GM12878 (cell line): ENCODE data around the gene ME3. TPM values are rescaled to one million over a fixed set of nuclear protein-coding genes. Genes with fewer than 3 reads are reported as not detected.

Source experiments
- ATAC-seq: fragments of 200-7000 bp; cut with Tn5 transposase; 3 replicates; pipeline ENCODE4 v1.9.1; 2020; ENCODE audit warnings: mild to moderate bottlenecking, moderate library complexity
- BruUV-seq: library from RNA; stranded (reverse); fragments of 400-500 nt; replicated peaks from 2 replicates; lab custom pipeline; 2021; lab: Mats Ljungman, UMichigan
- CTCF ChIA-PET: fragments of 300-600 bp; sonication (Branson Sonifier 250); formaldehyde crosslinking; extraction: SDS; loops from one replicate; lab custom pipeline; 2021; ENCODE audit warnings: inconsistent platforms; lab: Yijun Ruan, JAX
- POLR2A ChIA-PET: fragments of 350-600 bp; formaldehyde crosslinking; extraction: SDS; loops from one replicate; lab custom pipeline; 2021; ENCODE audit warnings: inconsistent platforms; lab: Charles Lee
- RAD21 ChIA-PET: fragments of 300-600 bp; sonication (Branson Sonifier 250); formaldehyde crosslinking; loops from one replicate; lab custom pipeline; 2023; ENCODE audit warnings: antibody characterized with exemption; ENCODE audit not compliant: unreplicated experiment; lab: Charles Lee
- SMC1A ChIA-PET: fragments of 300-600 bp; sonication (Branson Sonifier 250); formaldehyde crosslinking; loops from one replicate; lab custom pipeline; 2023; ENCODE audit not compliant: unreplicated experiment, uncharacterized antibody; lab: Charles Lee
- DNase-seq: peaks from one replicate; pipeline ENCODE4 v3.0.0-alpha.2; 2011; ENCODE audit warnings: low read depth, low spot score
- FAIRE-seq: peaks from 3 replicates; lab custom pipeline; 2011; peaks lifted over from hg19 to GRCh38; lab: Jason Lieb, UNC
- H2AFZ ChIP-seq: 2 replicates; pipeline ENCODE4 v1.6.0; 2011; ENCODE audit warnings: low read depth, low read length, control low read depth; ENCODE audit not compliant: control insufficient read depth
- H3K27ac ChIP-seq: 2 replicates; pipeline ENCODE4 v1.5.1; 2011; ENCODE audit warnings: control low read depth; ENCODE audit not compliant: control insufficient read depth, insufficient read depth
- H3K27me3 ChIP-seq, 2 experiments: replicated peaks in 1 of 2; 2 replicates each; pipeline versions ENCODE4 v1.6.0 to v1.6.1; 2011; ENCODE audit warnings: low read length in 1 of 2; ENCODE audit not compliant: control insufficient read depth in 2 of 2, insufficient read depth in 2 of 2
- H3K36me3 ChIP-seq, 2 experiments: 2 replicates each; pipeline ENCODE4 v1.5.1; 2011; ENCODE audit warnings: low read length in 1 of 2; ENCODE audit not compliant: control insufficient read depth in 2 of 2, insufficient read depth in 2 of 2
- H3K4me1 ChIP-seq: 2 replicates; pipeline ENCODE4 v1.6.1; 2011; ENCODE audit warnings: mild to moderate bottlenecking, low read length, moderate library complexity, mixed read lengths; ENCODE audit not compliant: control insufficient read depth, insufficient read depth
- H3K4me2 ChIP-seq: 2 replicates; pipeline ENCODE4 v1.6.0; 2011; ENCODE audit warnings: control low read depth; ENCODE audit not compliant: control insufficient read depth, insufficient read depth
- H3K4me3 ChIP-seq: fragments of 200-600 bp; sonication (generic); 2 replicates; pipeline ENCODE4 v1.5.1; 2016
- H3K79me2 ChIP-seq: 2 replicates; pipeline ENCODE4 v1.6.0; 2011; ENCODE audit warnings: low read length; ENCODE audit not compliant: control insufficient read depth, insufficient read depth
- H3K9ac ChIP-seq: 2 replicates; pipeline ENCODE4 v1.8.0; 2011; ENCODE audit warnings: low read length, control low read depth, mixed read lengths; ENCODE audit not compliant: control insufficient read depth, insufficient read depth
- H3K9me3 ChIP-seq: replicated peaks from 3 replicates; pipeline ENCODE4 v1.5.1; 2011; ENCODE audit warnings: mild to moderate bottlenecking, low read length; ENCODE audit not compliant: control insufficient read depth, insufficient read depth
- H4K20me1 ChIP-seq: 2 replicates; pipeline ENCODE4 v1.6.0; 2011; ENCODE audit not compliant: control insufficient read depth, insufficient read depth
- CUX1 ChIP-seq: IDR thresholded peaks from 2 replicates; pipeline ENCODE4 v1.6.1; 2012; ENCODE audit warnings: improper control_type of control experiment, low read depth, low read length; ENCODE audit not compliant: insufficient replicate concordance
- SMAD1 ChIP-seq: fragments of 450-650 bp; IDR thresholded peaks from 2 replicates; pipeline ENCODE4 v1.6.1; 2018; ENCODE audit warnings: mild to moderate bottlenecking, low read depth; ENCODE audit not compliant: partially characterized antibody
- WGBS: methylation state at CpG from one replicate; pipeline ENCODE4 v1.1.6; 2016; ENCODE audit warnings: low lambda C conversion rate; ENCODE audit not compliant: insufficient replicate concordance, insufficient coverage; ENCODE audit errors: missing lambda C conversion rate; 5-methylcytosine and 5-hydroxymethylcytosine counted together
- in situ Hi-C: fragments of 300-500 bp; cut with MboI; formaldehyde crosslinking; loops from 9 replicates; pipeline ENCODE4 v1.14.3; 2018; ENCODE audit warnings: mixed read lengths
- intact Hi-C: fragments of 100-400 bp; cut with micrococcal nuclease; formaldehyde crosslinking; loops from one replicate; pipeline ENCODE4 v1.14.2; 2022; ENCODE audit not compliant: unreplicated experiment
- polyA plus RNA-seq, 11 experiments: library from polyadenylated mRNA; depleted of rRNA in 4 of 11; unstranded in 6 of 11; stranded (reverse) in 5 of 11; fragments of >200 nt; fragmentation: Nextera tagmentation in 4 of 11; fragmentation: Illumina TruSeq in 1 of 11; extraction: Ambion mirVana in 4 of 11; extraction: Trizol in 1 of 11; gene quantifications; 1 replicate in 1 of 11; 2 replicates in 10 of 11; pipeline versions ENCODE4 v1.2.1 to v1.2.3, GENCODE V29; 2011 to 2016; ENCODE audit warnings: inconsistent platforms in 2 of 11, missing spikeins in 2 of 11, low read depth in 1 of 11
- total RNA-seq, 4 experiments: library from RNA; depleted of rRNA in 3 of 4; stranded (reverse); fragments of >200 nt in 3 of 4; fragmentation: Illumina TruSeq in 1 of 4; extraction: Trizol in 1 of 4; gene quantifications; 2 replicates each; pipeline versions ENCODE4 v1.2.1 to v1.2.3, GENCODE V29; 2013 to 2021

Gene ME3
- total and polyA plus RNA-seq, 10 of the 15 experiments (the other 5 are each of a cell fraction or from before 2014, with no cell fraction given): 0.06 to 0.40 (median 0.19) TPM; not detected in 2

- no peak for TF ChIP-seq CUX1
These were observed 209.3 kb downstream of the ME3 start (continued) for GRCh38 chr11:86463120-86463519.

- ChIA-PET POLR2A (no interaction called here), SMC1A (interaction anchor here (1.1 to 2.9 kb wide), 2 partner anchors 13 to 147 kb away, joined by 4 to 19 read pairs; no protein-coding TSS in a partner anchor), RAD21 (interaction anchor here (1.2 kb wide), 1 partner anchor 146 kb away, joined by 3 read pairs; no protein-coding TSS in a partner anchor), CTCF (interaction anchor here (0.8 to 7.3 kb wide), 5 partner anchors 13 to 359 kb away, joined by 3 to 45 read pairs (median 3); no protein-coding TSS in a partner anchor)
- no peaks in the 10 kb centered on the region for H3K27me3 ChIP-seq
- no peaks in the 10 kb centered on the region for H3K36me3 ChIP-seq
- no peak overlapping the region for H3K4me2 ChIP-seq
- H2AFZ ChIP-seq: no peak overlapping the region
- WGBS: 94% methylated on average over 1 of the region's 1 CpG
- no peak for FAIRE-seq
- no peaks in the 10 kb centered on the region for H3K9me3 ChIP-seq
- no peak for TF ChIP-seq SMAD1
- H3K4me3 ChIP-seq: no peak overlapping the region
- intact Hi-C loops (no loop called here), in situ Hi-C loops (no loop called here)
- no peak overlapping the region for H3K27ac ChIP-seq
- ATAC-seq: no peak
- H3K4me1 ChIP-seq: no peaks in the 10 kb centered on the region
- DNase-seq: no peak
- H3K79me2 ChIP-seq: no peaks in the 10 kb centered on the region
- no TSS peak for BruUV-seq
- H3K9ac ChIP-seq: no peak overlapping the region
- H4K20me1 ChIP-seq: no peaks in the 10 kb centered on the region
These were observed 210.5 kb downstream of the ME3 start for GRCh38 chr11:86461892-86462291.
